PC-3 (cell line): ENCODE measurements around the gene SPC25. TPM values are rescaled to one million over a fixed set of nuclear protein-coding genes. Genes with fewer than 3 reads are reported as not detected.

Experiments used
- ATAC-seq: fragments of 200-7000 bp; cut with Tn5 transposase; 2 replicates; pipeline ENCODE4 v1.9.1; 2020; ENCODE audit warnings: mild to moderate bottlenecking, moderate library complexity
- BruUV-seq: library from RNA; stranded (reverse); fragments of 400-500 nt; replicated peaks from 2 replicates; lab custom pipeline; 2021; lab: Mats Ljungman, UMichigan
- CTCF ChIA-PET: fragments of 300-600 bp; sonication (Branson Sonifier 250); formaldehyde crosslinking; loops from one replicate; lab custom pipeline; 2022; ENCODE audit warnings: antibody characterized with exemption; lab: Charles Lee
- POLR2A ChIA-PET: fragments of 300-600 bp; sonication (Branson Sonifier 250); formaldehyde crosslinking; loops from one replicate; lab custom pipeline; 2022; ENCODE audit warnings: antibody characterized with exemption; ENCODE audit not compliant: unreplicated experiment; lab: Charles Lee
- DNase-seq: peaks from one replicate; pipeline ENCODE4 v3.0.0-alpha.2; 2015
- H2AFZ ChIP-seq: fragments of 300-600 bp; sonication (generic); 2 replicates; pipeline ENCODE4 v1.6.0; 2016; ENCODE audit warnings: antibody characterized with exemption, low read length
- H3F3A ChIP-seq: fragments of 300-600 bp; sonication (generic); one replicate; pipeline ENCODE4 v1.6.0; 2017; ENCODE audit warnings: antibody characterized with exemption, low read length, control low read depth, mild to moderate bottlenecking; ENCODE audit not compliant: unreplicated experiment
- H3K27ac ChIP-seq: fragments of 300-600 bp; sonication (generic); 2 replicates; pipeline ENCODE4 v1.5.1; 2016; ENCODE audit warnings: mild to moderate bottlenecking, low read length
- H3K27me3 ChIP-seq: fragments of 300-600 bp; sonication (generic); 2 replicates; pipeline ENCODE4 v1.6.1; 2016; ENCODE audit warnings: low read length, mixed read lengths
- H3K36me3 ChIP-seq: fragments of 300-600 bp; sonication (generic); 2 replicates; pipeline ENCODE4 v1.6.1; 2016; ENCODE audit warnings: low read depth, mixed run types, low read length, mixed read lengths
- H3K4me1 ChIP-seq: fragments of 300-600 bp; sonication (generic); 2 replicates; pipeline ENCODE4 v1.5.1; 2016; ENCODE audit warnings: low read length; ENCODE audit not compliant: insufficient read depth
- H3K4me2 ChIP-seq: fragments of 300-600 bp; sonication (generic); 2 replicates; pipeline ENCODE4 v1.6.0; 2016; ENCODE audit warnings: low read length
- H3K4me3 ChIP-seq: fragments of 300-600 bp; sonication (generic); 2 replicates; pipeline ENCODE4 v1.5.1; 2016; ENCODE audit warnings: mild to moderate bottlenecking, low read length, mixed read lengths
- H3K79me2 ChIP-seq: fragments of 300-600 bp; sonication (generic); 2 replicates; pipeline ENCODE4 v1.6.1; 2017; ENCODE audit warnings: low read length, mixed read lengths
- H3K9ac ChIP-seq: fragments of 300-600 bp; sonication (generic); 2 replicates; pipeline ENCODE4 v1.6.0; 2016; ENCODE audit warnings: mild to moderate bottlenecking, low read length
- H3K9me2 ChIP-seq: fragments of 300-600 bp; sonication (generic); replicated peaks from 2 replicates; pipeline ENCODE4 v1.6.1; 2016; ENCODE audit warnings: mixed run types, low read length, mixed read lengths
- H3K9me3 ChIP-seq: fragments of 300-600 bp; sonication (generic); 2 replicates; pipeline ENCODE4 v1.6.1; 2016; ENCODE audit warnings: low read length, mixed read lengths
- H4K20me1 ChIP-seq: fragments of 300-600 bp; sonication (generic); 2 replicates; pipeline ENCODE4 v1.6.1; 2016; ENCODE audit warnings: low read length, mixed read lengths
- EZH2 ChIP-seq: fragments of 300-600 bp; sonication (generic); IDR thresholded peaks from one replicate; pipeline ENCODE4 v1.6.1; 2017; ENCODE audit warnings: antibody characterized with exemption, mild to moderate bottlenecking, low read length; ENCODE audit not compliant: unreplicated experiment
- EZH2phosphoT487 ChIP-seq: fragments of 300-600 bp; sonication (generic); IDR thresholded peaks from 2 replicates; pipeline ENCODE4 v1.6.1; 2018; ENCODE audit warnings: mild to moderate bottlenecking, antibody characterized with exemption, low read length, borderline replicate concordance
- intact Hi-C: fragments of 100-400 bp; cut with micrococcal nuclease; formaldehyde crosslinking; loops from 2 replicates; pipeline ENCODE4 v1.9.0; 2023
- total RNA-seq: library from RNA; depleted of rRNA; stranded (reverse); fragments of >200 nt; gene quantifications from 2 replicates; pipeline ENCODE4 v1.2.3, GENCODE V29; 2014
- TF ChIP-seq, protein P1 (sequence below): fragments of 300-600 bp; sonication (generic); conservative IDR thresholded peaks from 2 replicates; pipeline ENCODE4 v1.5.1; 2017; ENCODE audit warnings: antibody characterized with exemption, low read depth, mild to moderate bottlenecking, low read length

Gene SPC25
- total RNA-seq, 1 experiment from 2014 or later: 11.1 TPM

DNA sequence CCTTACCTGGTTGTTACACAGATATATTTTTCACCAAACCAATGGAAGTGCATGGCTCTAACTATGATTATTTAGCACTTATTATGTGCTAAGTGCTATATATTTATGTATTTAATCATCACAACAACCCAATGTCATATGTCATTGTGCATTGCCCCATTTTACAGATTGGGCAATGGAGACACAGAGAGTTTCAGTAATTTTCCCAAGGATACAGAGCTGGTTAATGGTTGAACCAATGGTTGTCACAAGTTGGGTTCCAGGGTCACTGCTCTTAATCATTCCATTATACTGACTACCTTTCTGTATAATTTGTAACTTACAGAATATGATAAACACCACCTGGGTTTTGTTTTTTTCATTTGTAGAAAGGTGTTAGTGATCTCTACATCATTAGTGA lies 58.6 kb downstream of the SPC25 start:
- no peak overlapping the region for H3K4me3 ChIP-seq
- no peak overlapping the region for H3K9ac ChIP-seq
- H3K9me3 ChIP-seq: no peaks in the 10 kb centered on the region
- ATAC-seq (no peak), DNase-seq (no peak)
- no peaks in the 10 kb centered on the region for H3F3A ChIP-seq
- H3K9me2 ChIP-seq: no peaks in the 10 kb centered on the region
- no peaks in the 10 kb centered on the region for H3K36me3 ChIP-seq
- ChIA-PET CTCF (no interaction called here), POLR2A (no interaction called here)
- H3K27me3 ChIP-seq: no peaks in the 10 kb centered on the region
- H3K4me2 ChIP-seq: no peak overlapping the region
- no peaks in the 10 kb centered on the region for H3K79me2 ChIP-seq
- no peaks in the 10 kb centered on the region for H4K20me1 ChIP-seq
- BruUV-seq: no TSS peak
- H3K4me1 ChIP-seq: no peaks in the 10 kb centered on the region
- intact Hi-C loops: no loop called here
- no peak overlapping the region for H2AFZ ChIP-seq
- H3K27ac ChIP-seq: no peak overlapping the region
- TF ChIP-seq, protein P1, sequence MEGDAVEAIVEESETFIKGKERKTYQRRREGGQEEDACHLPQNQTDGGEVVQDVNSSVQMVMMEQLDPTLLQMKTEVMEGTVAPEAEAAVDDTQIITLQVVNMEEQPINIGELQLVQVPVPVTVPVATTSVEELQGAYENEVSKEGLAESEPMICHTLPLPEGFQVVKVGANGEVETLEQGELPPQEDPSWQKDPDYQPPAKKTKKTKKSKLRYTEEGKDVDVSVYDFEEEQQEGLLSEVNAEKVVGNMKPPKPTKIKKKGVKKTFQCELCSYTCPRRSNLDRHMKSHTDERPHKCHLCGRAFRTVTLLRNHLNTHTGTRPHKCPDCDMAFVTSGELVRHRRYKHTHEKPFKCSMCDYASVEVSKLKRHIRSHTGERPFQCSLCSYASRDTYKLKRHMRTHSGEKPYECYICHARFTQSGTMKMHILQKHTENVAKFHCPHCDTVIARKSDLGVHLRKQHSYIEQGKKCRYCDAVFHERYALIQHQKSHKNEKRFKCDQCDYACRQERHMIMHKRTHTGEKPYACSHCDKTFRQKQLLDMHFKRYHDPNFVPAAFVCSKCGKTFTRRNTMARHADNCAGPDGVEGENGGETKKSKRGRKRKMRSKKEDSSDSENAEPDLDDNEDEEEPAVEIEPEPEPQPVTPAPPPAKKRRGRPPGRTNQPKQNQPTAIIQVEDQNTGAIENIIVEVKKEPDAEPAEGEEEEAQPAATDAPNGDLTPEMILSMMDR: no peak
- TF ChIP-seq EZH2phosphoT487: no peak
- TF ChIP-seq EZH2: no peak

GRCh38 chr2:168830958-168831357 lies 59.3 kb downstream of the SPC25 start:
- Histone ChIP-seq H3K9me3 (no peaks in the 10 kb centered on the region), H3K9ac (no peak overlapping the region), H2AFZ (no peak overlapping the region), H3K27ac (no peak overlapping the region), H3K4me3 (no peak overlapping the region), H4K20me1 (no peaks in the 10 kb centered on the region), H3K27me3 (no peaks in the 10 kb centered on the region), H3K79me2 (no peaks in the 10 kb centered on the region), H3K4me2 (no peak overlapping the region), H3F3A (no peaks in the 10 kb centered on the region), H3K36me3 (no peaks in the 10 kb centered on the region), H3K4me1 (no peaks in the 10 kb centered on the region), H3K9me2 (no peaks in the 10 kb centered on the region)
- TF ChIP-seq EZH2 (no peak), EZH2phosphoT487 (no peak)
- POLR2A ChIA-PET: no interaction called here
- intact Hi-C loops: no loop called here
- no peak for ATAC-seq
- no TSS peak for BruUV-seq
- CTCF ChIA-PET: no interaction called here
- DNase-seq: no peak

DNA sequence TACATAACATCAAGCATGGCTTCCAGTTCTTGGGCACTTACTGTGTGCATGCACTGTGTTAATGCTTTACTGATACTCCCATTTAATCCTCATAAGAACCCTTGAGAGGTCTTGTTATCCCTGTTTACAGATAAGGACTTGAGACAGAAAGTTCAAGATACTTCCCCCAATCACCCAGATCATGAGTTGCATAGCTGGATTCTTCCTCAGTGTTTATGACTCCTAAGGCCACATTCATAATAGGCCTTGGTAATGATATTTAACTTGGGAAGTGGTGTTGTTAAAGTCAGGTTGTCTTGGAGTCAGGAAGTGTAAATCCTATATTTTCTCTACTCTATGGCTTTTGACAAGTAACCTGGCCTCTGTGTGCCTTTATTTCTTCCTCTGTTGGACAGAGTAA lies 65.1 kb downstream of the SPC25 start:
- Histone ChIP-seq H4K20me1 (no peaks in the 10 kb centered on the region), H3K9ac (no peak overlapping the region), H3K27ac (no peak overlapping the region), H2AFZ (no peak overlapping the region), H3K9me2 (no peaks in the 10 kb centered on the region), H3F3A (no peaks in the 10 kb centered on the region), H3K79me2 (no peaks in the 10 kb centered on the region), H3K27me3 (no peaks in the 10 kb centered on the region), H3K36me3 (no peaks in the 10 kb centered on the region), H3K9me3 (no peaks in the 10 kb centered on the region), H3K4me1 (no peaks in the 10 kb centered on the region), H3K4me2 (no peak overlapping the region), H3K4me3 (no peak overlapping the region)
- BruUV-seq: no TSS peak
- intact Hi-C loops: no loop called here
- CTCF ChIA-PET: no interaction called here
- POLR2A ChIA-PET: interaction anchor here (0.6 kb wide), 1 partner anchor 732 kb away, joined by 3 read pairs; no protein-coding TSS in a partner anchor
- TF ChIP-seq, protein P1: no peak
- TF ChIP-seq EZH2 (no peak), EZH2phosphoT487 (no peak)
- no peak for ATAC-seq
- DNase-seq: no peak
